ENCODE results near the gene FYN. TPM values are rescaled to one million over a fixed set of nuclear protein-coding genes. Genes with fewer than 3 reads are reported as not detected.

Gene FYN
- total RNA-seq, 4 donors from 2014 or later: 37.8 to 65.8 (median 53.8) TPM

DNA sequence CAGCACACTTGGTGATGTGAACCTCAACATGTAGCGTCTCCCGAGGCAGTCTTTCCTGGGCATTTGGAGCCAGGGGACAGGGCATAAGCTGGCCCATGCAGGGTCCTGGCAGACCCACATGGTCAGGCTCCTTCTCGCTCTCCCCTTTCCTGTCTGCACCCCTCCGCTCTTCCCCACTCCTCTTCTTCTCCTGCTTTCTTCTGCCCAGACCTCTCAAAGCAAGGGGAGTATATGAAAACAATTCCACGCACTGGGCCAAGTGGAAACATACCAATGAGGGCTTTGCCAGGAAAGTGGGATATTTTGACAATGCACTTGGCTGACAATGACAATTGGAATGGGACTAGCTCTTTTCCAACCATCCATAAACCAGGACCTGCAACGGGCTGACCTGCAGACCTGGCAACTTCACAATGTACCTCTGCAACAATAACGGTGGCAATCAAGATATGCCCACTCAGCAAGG is 208.7 kb downstream of the FYN start:
- Histone ChIP-seq H3K9me3 (no peaks in the 10 kb centered on the region), H3K4me3 (no peak overlapping the region), H3K27me3 (no peaks in the 10 kb centered on the region), H3K4me1 (peaks cover 54 to 83% (median 80%) of the 10 kb centered on the region in 4 donors), H3K36me3 (no peaks in the 10 kb centered on the region), H3K27ac (replicated peaks in 1 of 4) (peak overlapping the region; percentile 68 to 81 (median 72))
- intact Hi-C loops (cut with DNase I): no loop called here
- 53% methylated on average over 7 of the region's 7 CpGs for WGBS
- no peak for DNase-seq (ENCODE audit: extremely low spot score)
- TF ChIP-seq, protein P1, sequence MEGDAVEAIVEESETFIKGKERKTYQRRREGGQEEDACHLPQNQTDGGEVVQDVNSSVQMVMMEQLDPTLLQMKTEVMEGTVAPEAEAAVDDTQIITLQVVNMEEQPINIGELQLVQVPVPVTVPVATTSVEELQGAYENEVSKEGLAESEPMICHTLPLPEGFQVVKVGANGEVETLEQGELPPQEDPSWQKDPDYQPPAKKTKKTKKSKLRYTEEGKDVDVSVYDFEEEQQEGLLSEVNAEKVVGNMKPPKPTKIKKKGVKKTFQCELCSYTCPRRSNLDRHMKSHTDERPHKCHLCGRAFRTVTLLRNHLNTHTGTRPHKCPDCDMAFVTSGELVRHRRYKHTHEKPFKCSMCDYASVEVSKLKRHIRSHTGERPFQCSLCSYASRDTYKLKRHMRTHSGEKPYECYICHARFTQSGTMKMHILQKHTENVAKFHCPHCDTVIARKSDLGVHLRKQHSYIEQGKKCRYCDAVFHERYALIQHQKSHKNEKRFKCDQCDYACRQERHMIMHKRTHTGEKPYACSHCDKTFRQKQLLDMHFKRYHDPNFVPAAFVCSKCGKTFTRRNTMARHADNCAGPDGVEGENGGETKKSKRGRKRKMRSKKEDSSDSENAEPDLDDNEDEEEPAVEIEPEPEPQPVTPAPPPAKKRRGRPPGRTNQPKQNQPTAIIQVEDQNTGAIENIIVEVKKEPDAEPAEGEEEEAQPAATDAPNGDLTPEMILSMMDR (IDR thresholded peaks at IDR 0.05): no peak
- TF ChIP-seq POLR2A (IDR thresholded peaks at IDR 0.05; ENCODE audit: low read depth): no peak
- no peak for TF ChIP-seq EP300 (IDR thresholded peaks at IDR 0.05)
- TF ChIP-seq POLR2AphosphoS5 (IDR thresholded peaks at IDR 0.05): peak in 1 of 2 donors; percentile 19

DNA sequence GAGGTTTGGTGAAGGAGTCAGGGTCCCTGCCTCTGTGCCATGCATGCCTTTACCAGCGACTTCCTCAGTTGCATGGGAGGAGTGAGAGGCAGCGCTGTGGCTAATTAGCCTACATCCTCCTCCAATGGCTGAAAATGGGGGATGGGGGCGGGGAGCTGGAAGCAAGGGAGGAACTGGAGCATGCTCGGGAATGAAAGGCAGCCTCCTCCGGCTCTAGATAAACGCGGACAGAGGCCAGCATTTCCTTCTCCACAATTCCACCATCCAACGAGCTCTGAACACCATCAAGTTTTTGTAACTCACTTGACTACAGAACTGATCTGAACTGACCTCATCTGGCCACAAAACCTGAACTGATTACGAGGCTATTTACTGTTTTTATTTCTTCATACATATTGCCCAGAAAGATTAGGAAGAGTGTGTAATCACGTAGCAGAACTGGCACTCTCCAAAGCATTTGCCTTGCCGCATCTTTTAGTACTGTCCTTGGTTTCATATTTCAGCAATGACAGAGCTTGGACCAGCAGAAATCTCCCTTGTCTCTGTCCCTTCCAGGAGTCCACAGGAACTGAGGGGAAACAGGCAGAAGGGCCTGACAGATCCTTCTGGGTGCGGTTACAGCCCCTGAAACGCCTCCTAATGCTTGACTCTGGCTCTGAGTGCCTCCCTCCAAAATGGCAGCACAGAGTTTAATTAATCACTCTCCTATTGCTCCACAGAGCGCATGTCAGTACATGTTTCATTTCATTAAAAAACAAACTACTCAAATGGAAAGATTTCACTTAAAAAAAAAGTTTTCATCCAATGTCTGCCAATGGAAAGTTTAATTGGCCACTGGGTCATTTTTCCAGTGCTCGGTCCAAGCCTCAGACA is 209.3 kb downstream of the FYN start:
- DNase-seq (ENCODE audit: extremely low spot score): no peak
- Histone ChIP-seq H3K36me3 (no peaks in the 10 kb centered on the region), H3K27ac (replicated peaks in 1 of 4) (peak overlapping the region; percentile 68 to 81 (median 72)), H3K4me3 (no peak overlapping the region), H3K27me3 (no peaks in the 10 kb centered on the region), H3K9me3 (no peaks in the 10 kb centered on the region), H3K4me1 (peaks cover 54 to 85% (median 82%) of the 10 kb centered on the region in 4 donors)
- intact Hi-C loops (cut with DNase I): no loop called here
- 45% methylated on average over 15 of the region's 15 CpGs for WGBS
- TF ChIP-seq, protein P1 (IDR thresholded peaks at IDR 0.05): no peak
- TF ChIP-seq POLR2A (IDR thresholded peaks at IDR 0.05; ENCODE audit: low read depth): no peak
- TF ChIP-seq EP300 (IDR thresholded peaks at IDR 0.05): no peak
- peak in 1 of 2 donors; percentile 18 for TF ChIP-seq POLR2AphosphoS5 (IDR thresholded peaks at IDR 0.05)

DNA sequence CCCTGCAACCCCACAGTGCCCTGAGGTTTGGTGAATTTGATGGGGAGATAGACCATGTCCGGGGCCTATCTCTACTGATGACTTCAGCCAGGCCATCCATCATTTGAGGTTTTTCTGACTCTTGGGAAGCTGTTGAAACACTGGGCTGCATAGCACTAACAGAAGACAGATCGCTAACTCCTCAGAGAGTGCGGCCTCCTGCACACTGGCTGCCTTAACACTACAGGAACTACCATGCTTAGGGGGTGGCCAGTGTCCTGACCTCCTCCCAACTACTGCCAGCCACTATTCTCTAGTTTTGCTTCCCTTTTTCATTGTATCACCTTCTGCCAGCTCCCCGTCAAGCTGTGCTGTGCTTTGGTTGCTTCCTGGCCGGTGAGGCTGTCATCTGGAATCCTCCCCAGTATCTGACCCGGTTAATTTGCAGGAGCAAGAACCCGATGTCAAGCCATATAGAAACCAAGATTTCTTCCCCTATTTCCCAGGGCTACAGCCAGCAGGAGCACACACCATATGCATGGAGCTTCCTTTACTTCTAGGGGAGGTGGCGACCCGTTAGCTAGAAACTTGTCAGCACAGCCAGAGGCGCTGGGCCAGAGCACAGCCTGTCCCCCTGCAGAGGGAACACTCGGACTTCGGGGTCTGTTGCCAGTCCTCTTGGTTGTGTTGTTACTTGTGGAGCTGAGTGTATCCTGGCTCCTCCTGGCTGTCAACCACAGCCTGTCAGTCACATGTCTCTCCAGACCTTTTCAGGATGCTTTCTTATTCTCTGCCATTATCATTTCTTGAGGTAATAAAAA is 210.3 kb downstream of the FYN start:
- Histone ChIP-seq H3K27ac (replicated peaks in 1 of 4) (peak overlapping the region; percentile 68 to 81 (median 72)), H3K9me3 (no peaks in the 10 kb centered on the region), H3K4me3 (no peak overlapping the region), H3K27me3 (no peaks in the 10 kb centered on the region), H3K4me1 (peaks cover 54 to 85% (median 82%) of the 10 kb centered on the region in 4 donors), H3K36me3 (no peaks in the 10 kb centered on the region)
- 53% methylated on average over 9 of the region's 12 CpGs for WGBS
- TF ChIP-seq POLR2AphosphoS5 (IDR thresholded peaks at IDR 0.05): peak in 1 of 2 donors; percentile 25
- TF ChIP-seq, protein P1 (IDR thresholded peaks at IDR 0.05): no peak
- DNase-seq (ENCODE audit: extremely low spot score): no peak
- intact Hi-C loops (cut with DNase I): no loop called here

DNA sequence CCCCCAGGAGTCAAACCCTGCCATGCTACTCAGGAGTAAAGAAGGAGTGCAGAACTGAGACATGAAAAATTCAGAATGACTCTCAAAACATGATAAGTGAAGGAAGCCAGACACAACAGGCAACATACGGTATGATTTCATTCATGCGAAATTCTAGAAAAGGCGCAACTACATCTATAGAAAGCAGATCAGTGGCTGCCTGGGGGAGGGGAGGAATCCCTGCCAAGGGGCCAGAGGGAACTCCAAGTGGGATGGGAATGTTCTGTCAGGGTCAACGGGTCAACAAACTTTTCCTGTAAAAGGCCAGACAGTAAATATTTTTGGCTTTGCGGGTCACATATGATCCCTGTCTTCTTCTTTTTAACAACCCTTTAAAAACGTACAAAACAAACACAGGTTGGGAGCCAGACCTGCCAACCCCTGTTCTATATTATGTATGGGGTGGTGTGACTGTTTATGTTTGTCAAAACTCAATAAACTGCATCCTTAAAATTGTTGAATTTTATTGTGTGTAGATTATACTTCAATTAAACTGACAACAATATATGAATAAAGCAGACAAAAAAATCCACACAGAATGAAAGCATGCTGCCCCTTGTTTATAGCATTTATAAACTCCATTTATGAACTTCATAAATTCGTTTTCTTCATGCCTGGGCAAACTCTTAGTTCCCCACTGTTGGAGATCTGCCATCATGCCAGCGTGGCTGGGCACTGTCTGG is 211.0 kb downstream of the FYN start:
- Histone ChIP-seq H3K9me3 (no peaks in the 10 kb centered on the region), H3K27ac (replicated peaks in 1 of 4) (peak overlapping the region; percentile 68 to 81 (median 72)), H3K27me3 (no peaks in the 10 kb centered on the region), H3K4me1 (peaks cover 53 to 82% (median 77%) of the 10 kb centered on the region in 4 donors), H3K36me3 (no peaks in the 10 kb centered on the region), H3K4me3 (no peak overlapping the region)
- intact Hi-C loops (cut with DNase I): no loop called here
- TF ChIP-seq, protein P1 (IDR thresholded peaks at IDR 0.05): no peak
- no peak for TF ChIP-seq POLR2A (IDR thresholded peaks at IDR 0.05; ENCODE audit: low read depth)
- no peak for TF ChIP-seq POLR2AphosphoS5 (IDR thresholded peaks at IDR 0.05)
- TF ChIP-seq EP300 (IDR thresholded peaks at IDR 0.05): no peak
- DNase-seq (ENCODE audit: extremely low spot score): no peak
- WGBS: 66% methylated on average over 8 of the region's 8 CpGs

All from esophagus muscularis mucosa (tissue), 4 donors.